Measurements from ENCODE around the gene PLCB1.

DNA sequence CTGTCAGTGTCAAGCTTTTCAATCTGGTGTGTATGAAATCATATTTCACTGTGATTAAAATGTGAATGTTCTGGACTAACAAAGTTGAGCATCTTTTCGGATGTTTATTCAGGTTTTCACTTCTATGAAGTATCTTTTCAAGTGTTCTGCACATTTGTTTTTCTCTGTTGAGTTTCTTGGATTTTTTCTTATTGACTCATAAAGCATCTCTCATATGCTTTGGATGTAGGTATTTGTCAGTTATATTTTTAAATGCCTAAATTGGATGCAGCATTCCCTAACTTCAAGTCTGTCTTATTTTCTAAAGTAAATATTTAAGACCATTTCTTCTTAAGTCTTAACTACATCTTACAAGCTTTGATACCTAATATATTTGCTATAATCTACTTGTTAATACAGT, 398.0 kb downstream of the PLCB1 start:
- TF ChIP-seq, protein P1, sequence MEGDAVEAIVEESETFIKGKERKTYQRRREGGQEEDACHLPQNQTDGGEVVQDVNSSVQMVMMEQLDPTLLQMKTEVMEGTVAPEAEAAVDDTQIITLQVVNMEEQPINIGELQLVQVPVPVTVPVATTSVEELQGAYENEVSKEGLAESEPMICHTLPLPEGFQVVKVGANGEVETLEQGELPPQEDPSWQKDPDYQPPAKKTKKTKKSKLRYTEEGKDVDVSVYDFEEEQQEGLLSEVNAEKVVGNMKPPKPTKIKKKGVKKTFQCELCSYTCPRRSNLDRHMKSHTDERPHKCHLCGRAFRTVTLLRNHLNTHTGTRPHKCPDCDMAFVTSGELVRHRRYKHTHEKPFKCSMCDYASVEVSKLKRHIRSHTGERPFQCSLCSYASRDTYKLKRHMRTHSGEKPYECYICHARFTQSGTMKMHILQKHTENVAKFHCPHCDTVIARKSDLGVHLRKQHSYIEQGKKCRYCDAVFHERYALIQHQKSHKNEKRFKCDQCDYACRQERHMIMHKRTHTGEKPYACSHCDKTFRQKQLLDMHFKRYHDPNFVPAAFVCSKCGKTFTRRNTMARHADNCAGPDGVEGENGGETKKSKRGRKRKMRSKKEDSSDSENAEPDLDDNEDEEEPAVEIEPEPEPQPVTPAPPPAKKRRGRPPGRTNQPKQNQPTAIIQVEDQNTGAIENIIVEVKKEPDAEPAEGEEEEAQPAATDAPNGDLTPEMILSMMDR (IDR thresholded peaks at IDR 0.05): no peak
- no peak for TF ChIP-seq EMX1 (CRISPR knock-in tag; IDR thresholded peaks at IDR 0.05)

All from WTC11 (cell line).